ENCODE results near the gene PRKAG2. TPM values are rescaled to one million over a fixed set of nuclear protein-coding genes. Genes with fewer than 3 reads are reported as not detected.

PRKAG2 gene
- total and polyA plus RNA-seq, 2 of the 8 experiments (the other 6 are each of a cell fraction or from before 2014, with no cell fraction given): 7.5 to 18.1 TPM

DNA sequence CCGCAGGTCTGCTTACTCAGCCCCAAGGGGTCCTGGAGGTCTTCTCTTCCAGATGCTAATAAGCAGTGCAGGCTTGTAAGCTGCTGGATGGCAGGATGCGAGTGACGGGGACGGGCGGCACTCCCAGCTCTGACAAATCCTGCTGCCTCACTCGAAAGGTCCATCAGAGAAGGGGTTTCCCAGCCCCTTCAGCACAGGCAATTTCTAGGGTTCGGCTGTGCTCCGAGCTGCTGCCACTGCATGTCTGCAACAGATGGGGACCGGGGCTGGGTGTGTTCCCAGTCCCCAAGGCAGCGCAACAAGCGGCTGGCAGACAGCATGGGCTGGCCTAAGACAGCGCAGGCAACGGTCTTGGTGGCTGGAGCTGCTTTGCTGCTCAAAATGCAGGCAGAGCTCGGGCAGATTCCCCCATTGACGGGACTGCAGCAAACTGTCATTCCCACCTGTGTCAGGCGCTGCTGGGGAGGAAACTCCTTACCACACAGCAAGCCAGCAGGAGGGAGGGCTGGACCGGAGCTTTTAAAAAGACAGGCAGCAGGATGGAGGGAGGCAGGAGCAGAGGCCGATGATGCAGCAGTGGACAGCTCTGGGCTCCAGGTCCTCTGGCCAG lies 62.4 kb downstream of the PRKAG2 start (continued):
- TF ChIP-seq SIN3A (conservative IDR thresholded peaks at IDR 0.05 in 1 of 2, IDR thresholded peaks at IDR 0.05 in 1 of 2; ENCODE audit: low read depth in 1 of 2, low read length in 2 of 2) (peak in 1 of 2 experiments; percentile 80; a peak in 2 of 4 replicates), BACH1 (IDR thresholded peaks at IDR 0.05; ENCODE audit: low read length) (no peak), SAP30 (IDR thresholded peaks at IDR 0.05; ENCODE audit: insufficient read depth, insufficient replicate concordance, low read length) (peak; percentile 41)

Measured in H1 (cell line).